Heart left ventricle (tissue), 13 donors: ENCODE measurements around the gene CHSY3.

Source experiments
- POLR2A ChIP-seq, 2 donors: fragments of 450-650 bp; IDR thresholded peaks; one replicate each; pipeline ENCODE4 v1.6.1; 2017; ENCODE audit warnings: antibody characterized with exemption in 2 of 2, mild to moderate bottlenecking in 2 of 2, moderate library complexity in 2 of 2
- TF ChIP-seq, protein P1 (sequence below), 12 donors: fragments of 200-600 bp; sonication (generic) in 4 of 12; IDR thresholded peaks; one replicate each; pipeline versions ENCODE4 v1.5.0 to v1.8.0; 2018 to 2022; ENCODE audit warnings: antibody characterized with exemption in 12 of 12, mild to moderate bottlenecking in 5 of 12
- donor health status: ischemic (EF 13 %, LVEDD 7.1; RV severe dilation, severe dysfunction).
- donor health status: DM: no; HTN: yes; CAD: no.
- donor health status: DM: no; HTN: no; CAD: no.
- donor health status: ischemic (EF 25% LVEDD 6.9; RV normal size, moderate dysfunction).
- donor health status: ischemic (EF 25% LVEDD 5.7; RV mildly dilated, moderate dysfunction).
- donor health status: ischemic (EF 35%, LVEDD 5.7; RV mildly dilated, moderate dysfunction).
- donor health status: nonischemic (EF 11% LVEDD 7.7; RV severe dilation, severe dysfunction).
- donor health status: DM: yes; HTN: yes; CAD: no.
- donor health status: PGD.
- donor health status: ischemic (EF 29% LVEDD 5.4; RV normal size, mild dysfunction).
- donor health status: nonischemic (EF 23%, LVEDD 6.1; RV moderate dilation, normal function).

DNA sequence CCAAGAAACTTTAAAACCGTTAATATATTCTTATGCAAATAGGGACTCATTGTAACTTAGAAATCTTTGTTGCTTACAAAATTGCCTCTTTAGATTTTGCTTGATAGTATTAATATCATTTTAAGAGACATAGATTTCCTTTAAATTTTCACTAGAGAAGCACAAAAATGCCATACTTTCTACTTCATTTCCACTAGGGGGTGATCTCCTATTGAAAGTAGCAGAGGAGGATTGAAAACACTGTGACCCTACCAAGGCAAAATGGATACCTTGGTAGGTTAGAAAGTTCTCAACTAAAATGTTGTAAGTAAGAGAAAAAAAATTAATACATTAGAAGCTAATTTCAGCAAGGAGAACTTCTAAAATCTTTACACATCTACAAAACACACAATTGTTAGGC, 204.9 kb downstream of the CHSY3 start:
- TF ChIP-seq, protein P1, sequence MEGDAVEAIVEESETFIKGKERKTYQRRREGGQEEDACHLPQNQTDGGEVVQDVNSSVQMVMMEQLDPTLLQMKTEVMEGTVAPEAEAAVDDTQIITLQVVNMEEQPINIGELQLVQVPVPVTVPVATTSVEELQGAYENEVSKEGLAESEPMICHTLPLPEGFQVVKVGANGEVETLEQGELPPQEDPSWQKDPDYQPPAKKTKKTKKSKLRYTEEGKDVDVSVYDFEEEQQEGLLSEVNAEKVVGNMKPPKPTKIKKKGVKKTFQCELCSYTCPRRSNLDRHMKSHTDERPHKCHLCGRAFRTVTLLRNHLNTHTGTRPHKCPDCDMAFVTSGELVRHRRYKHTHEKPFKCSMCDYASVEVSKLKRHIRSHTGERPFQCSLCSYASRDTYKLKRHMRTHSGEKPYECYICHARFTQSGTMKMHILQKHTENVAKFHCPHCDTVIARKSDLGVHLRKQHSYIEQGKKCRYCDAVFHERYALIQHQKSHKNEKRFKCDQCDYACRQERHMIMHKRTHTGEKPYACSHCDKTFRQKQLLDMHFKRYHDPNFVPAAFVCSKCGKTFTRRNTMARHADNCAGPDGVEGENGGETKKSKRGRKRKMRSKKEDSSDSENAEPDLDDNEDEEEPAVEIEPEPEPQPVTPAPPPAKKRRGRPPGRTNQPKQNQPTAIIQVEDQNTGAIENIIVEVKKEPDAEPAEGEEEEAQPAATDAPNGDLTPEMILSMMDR (IDR thresholded peaks at IDR 0.05): peak in 11 of 12 donors; percentile 13 to 63 (median 48)
- TF ChIP-seq POLR2A (IDR thresholded peaks at IDR 0.05): no peak
